D721Med (cell line): ENCODE results near the gene DERL3.

Experiments used
- DNase-seq: peaks from one replicate; pipeline ENCODE4 v3.0.0; 2011; ENCODE audit warnings: low spot score; ENCODE audit not compliant: insufficient read length
- FAIRE-seq: peaks from 2 replicates; lab custom pipeline; 2011; peaks lifted over from hg19 to GRCh38; lab: Jason Lieb, UNC
- CTCF ChIP-seq: IDR thresholded peaks from 2 replicates; pipeline ENCODE4 v1.5.1; 2012; ENCODE audit warnings: mild to moderate bottlenecking, control low read depth; ENCODE audit not compliant: insufficient read depth; ENCODE audit errors: missing control alignments

Gene DERL3

GRCh38 chr22:23815541-23816155, 23.2 kb downstream of the DERL3 start:
- DNase-seq: no peak
- TF ChIP-seq CTCF: no peak
- FAIRE-seq: no peak

- FAIRE-seq: no peak
- TF ChIP-seq CTCF: no peak
- DNase-seq: no peak
These were observed 26.4 kb downstream of the DERL3 start for GRCh38 chr22:23812378-23812777.

- DNase-seq: no peak
- TF ChIP-seq CTCF: no peak
- no peak for FAIRE-seq
These were observed 32.0 kb downstream of the DERL3 start for GRCh38 chr22:23806837-23807236.

GRCh38 chr22:23804781-23805291, 34.0 kb downstream of the DERL3 start:
- no peak for DNase-seq
- no peak for FAIRE-seq
- no peak for TF ChIP-seq CTCF

GRCh38 chr22:23803001-23803819, 35.6 kb downstream of the DERL3 start:
- FAIRE-seq: no peak
- DNase-seq: no peak
- TF ChIP-seq CTCF: no peak

GRCh38 chr22:23801886-23802377, 36.9 kb downstream of the DERL3 start:
- DNase-seq (no peak), FAIRE-seq (no peak)

More at GRCh38 chr22:23801886-23802377, 36.9 kb downstream of the DERL3 start:
- TF ChIP-seq CTCF: no peak
